Activated T-cell treated with anti-CD3 and anti-CD28 coated beads, Interleukin-2, amount 50 U/mL, for 1 hour (primary cell): ENCODE results near the gene RCOR1.
A peak's percentile ranks its signal among the peaks of the same experiment; 100 is the strongest.
"Not testable (repeated sequence)": the region's sequence is repeated elsewhere in the genome, so short reads cannot be mapped to it uniquely, and the experiment has no call there.

Source experiments
- DNase-seq: peaks from one replicate; pipeline ENCODE4 v3.0.0-alpha.2; 2020

Gene RCOR1

DNA sequence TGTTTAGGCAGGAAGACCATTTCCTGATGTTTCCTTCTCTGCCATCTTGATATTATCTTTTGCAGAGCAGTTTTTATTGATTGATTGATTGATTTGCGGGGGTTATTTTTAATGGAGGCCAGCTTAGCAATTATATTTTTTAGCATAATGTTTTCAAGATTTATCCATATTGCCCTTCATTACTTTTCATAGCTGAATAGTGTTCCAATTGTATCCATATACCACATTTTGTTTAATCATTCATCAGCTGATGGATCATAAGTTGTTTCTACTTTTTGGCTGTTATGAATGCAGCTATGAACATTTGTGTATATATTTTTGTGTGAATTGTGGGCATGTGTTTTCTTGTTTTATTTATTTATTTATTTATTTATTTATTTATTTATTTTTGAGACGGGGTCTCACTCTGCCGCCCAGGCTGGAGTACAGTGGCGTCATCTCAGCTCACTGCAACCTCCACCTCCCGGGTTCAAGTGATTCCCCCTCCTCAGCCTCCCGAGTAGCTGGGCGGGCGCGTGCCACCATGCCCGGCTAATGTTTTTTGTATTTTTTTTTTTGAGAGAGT, 20.9 kb upstream of the RCOR1 start:
- no peak for DNase-seq

DNA sequence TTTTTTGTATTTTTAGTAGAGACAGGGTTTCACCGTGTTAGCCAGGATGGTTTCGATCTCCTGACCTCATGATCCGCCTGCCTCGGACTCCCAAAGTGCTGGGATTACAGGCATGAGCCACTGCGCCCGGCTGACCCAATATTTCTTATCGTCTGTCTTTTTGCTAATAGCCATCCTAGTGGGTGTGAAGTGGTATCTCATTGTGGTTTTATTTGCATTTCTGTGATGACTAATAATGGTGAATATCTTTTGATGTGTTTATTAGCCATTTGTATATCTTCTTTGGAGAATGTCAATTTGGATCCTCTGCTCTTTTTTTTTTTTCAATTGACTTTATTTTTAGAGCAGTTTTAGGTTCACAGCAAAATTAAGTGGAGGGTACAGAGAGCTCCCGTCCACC, 19.3 kb upstream of the RCOR1 start:
- not testable (repeated sequence) for DNase-seq

DNA sequence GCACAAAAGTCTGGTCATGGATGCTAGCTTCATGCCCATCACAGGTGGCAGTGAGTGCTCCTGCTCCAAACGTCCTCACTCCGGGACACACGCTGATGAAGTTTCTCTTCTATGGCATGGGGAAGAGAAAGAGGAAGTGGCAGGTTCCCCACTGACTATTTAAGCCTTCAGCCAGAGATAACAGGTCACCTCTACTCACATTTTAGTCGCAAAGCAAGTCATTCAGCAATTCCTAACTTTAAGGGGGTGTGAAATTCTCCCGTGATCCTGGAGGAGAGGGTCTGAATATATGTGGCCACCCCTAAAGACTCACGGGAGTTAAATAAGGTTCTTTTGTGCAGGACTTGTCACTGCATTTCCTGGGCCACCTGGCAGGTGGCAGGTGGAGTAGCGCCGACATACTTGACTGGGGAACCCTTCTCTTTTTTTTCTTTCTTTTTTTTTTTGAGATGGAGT, 18.8 kb upstream of the RCOR1 start:
- DNase-seq, result no peak

DNA sequence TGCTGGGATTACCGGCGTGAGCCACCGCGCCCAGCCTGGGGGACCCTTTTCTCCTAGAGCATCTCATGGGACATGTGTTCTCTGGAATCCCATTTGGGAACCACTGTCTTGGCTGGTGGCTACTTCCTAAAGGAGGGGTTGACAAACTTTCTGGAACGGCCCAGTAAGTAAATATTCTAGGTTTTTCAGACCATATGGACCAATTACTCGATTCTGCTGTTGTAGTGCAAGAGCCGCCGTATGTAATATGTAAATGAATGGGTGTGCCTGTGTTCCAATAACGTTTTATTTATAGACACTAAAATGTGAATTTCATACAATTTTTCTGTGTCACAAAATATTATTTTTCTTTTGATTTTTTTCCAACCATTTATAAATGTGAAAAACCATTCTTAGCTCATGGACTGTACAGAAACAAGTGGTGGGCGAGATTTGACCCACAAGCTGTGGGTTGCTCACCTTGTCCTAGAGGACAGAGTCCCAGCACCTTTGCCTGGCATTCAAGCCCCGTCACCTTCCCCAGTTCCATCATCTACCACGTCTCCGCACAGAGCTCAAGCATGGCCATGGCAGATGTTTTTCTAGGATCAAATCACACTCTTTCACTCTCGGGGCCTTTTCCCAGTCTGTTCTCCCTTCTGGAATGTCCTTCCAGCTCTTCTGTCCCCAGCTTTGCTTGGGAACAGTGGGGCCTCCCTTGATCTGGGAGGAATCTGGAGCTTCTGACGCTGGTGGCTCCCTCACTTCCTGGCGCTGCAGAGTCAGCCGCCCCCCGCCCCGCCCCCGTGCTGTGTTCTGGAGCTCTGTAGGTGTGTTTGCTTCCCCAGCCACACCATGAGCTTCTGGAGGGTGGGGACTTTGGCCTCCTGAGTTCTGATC, 17.9 kb upstream of the RCOR1 start:
- DNase-seq, result no peak

DNA sequence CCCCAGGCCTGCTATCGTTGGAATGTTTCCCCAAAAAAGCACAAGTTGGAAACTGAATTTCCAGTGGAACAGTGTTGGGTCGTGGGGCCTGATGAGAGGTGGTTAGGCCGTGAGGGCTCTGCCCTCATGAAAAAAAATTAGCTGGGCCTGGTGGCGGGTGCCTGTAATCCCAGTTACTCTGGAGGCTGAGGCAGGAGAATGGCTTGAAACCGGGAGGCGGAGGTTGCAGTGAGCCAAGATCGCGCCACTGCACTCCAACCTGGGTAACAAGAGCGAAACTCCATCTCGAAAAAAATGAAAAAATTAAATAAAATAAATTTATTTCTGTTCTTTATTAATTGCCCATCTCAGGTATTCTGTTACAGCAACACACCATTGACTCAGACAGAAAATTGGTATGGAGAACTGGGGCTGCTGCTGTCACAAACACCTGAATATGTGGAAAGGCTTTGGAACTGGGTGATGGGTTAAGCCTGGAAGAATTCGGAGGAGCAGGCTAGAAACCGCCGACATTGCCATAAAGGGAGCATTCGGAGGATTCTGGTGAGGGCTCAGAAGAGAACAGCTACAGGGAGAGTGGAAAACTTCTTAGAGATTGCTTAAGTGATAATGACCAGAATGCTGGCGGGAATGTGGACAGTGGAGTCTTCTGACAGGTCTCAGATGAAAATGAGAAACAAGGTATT, 17.1 kb upstream of the RCOR1 start:
- DNase-seq, result no peak

DNA sequence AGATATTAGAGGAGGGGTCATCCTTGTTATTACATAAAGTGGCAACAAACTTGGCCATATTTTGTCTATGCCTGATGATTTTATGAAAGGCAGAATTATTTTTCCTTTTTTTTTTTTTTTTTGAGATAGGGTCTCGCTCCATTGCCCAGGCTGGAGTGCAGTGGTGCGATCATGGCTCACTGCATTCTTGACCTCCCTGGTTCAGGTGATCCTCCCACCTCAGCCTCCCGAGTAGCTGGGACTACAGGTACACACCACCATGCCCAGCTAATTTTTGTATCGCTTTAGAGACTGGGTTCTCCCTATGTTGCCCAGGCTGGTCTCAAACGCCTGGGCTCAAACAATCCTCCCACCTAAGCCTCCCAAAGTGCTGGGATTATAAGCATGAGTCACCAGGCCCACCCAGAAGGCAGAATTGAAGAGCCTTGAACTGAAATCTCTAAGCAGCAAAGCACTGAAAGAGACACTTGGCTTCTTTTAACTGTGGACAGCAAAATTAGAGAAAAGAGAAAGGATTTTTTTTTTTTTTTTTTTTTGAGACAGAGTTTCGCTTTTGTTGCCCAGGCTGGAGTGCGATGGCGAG, 16.5 kb upstream of the RCOR1 start:
- DNase-seq, result not testable (repeated sequence)

DNA sequence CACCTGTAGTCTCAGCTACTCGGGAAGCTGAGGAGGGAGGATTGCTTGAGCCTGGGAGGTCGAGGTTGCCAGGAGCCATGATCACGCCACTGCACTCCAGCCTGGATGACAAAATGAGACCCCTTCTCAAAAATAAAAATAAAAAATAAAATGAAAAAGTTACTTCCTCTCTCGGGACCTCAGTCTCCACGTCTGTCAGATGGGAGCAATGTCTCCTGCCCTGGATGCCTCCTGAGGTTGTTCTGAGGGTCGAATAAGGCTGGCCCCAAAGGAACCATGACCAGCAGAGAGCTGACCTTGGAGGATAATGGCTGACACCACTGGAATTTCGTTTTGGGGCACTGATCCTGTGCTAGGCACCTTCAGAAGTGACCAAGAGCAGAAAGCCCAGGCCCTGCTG, 13.6 kb upstream of the RCOR1 start:
- DNase-seq, result no peak

DNA sequence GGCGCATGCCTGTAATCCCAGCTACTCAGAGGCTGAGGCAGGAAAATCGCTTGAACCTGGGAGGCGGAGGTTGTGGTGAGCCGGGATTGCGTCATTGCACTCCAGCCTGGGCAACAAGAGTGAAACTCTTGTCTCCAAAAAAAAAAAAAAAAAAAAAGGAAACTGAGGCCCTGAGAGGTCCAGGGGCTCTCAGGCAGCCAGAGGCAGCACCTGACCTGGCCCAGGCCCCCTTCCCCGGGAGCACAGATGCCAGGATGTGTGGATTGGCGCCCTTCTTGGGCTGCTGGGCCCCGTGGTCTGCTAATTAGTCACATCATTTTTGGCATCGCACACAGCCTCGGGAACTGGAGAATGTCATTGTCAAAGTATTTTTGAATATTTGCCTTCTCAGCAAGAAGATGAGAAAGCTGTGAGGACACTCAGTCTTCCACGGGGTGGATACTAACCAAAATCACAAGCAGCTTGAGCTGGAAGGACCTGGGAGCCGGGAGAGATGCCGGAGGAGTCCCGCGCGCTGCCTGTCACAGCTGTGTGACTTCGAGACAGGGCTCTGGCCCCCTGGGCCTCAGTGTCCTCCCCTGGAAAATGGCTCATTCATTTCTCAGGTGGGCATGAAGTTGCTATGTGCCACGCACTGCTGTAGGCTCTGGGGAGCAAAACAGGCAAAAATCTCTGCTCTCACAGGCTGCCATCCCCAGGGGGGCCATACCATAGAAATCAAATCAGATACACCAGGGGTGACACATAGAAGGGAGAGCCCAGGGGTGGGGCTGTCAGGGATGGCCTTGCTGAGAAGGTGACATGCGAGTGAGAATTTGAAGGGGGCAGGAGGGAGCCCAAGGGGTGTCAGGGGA, 12.5 kb upstream of the RCOR1 start:
- DNase-seq, result no peak

DNA sequence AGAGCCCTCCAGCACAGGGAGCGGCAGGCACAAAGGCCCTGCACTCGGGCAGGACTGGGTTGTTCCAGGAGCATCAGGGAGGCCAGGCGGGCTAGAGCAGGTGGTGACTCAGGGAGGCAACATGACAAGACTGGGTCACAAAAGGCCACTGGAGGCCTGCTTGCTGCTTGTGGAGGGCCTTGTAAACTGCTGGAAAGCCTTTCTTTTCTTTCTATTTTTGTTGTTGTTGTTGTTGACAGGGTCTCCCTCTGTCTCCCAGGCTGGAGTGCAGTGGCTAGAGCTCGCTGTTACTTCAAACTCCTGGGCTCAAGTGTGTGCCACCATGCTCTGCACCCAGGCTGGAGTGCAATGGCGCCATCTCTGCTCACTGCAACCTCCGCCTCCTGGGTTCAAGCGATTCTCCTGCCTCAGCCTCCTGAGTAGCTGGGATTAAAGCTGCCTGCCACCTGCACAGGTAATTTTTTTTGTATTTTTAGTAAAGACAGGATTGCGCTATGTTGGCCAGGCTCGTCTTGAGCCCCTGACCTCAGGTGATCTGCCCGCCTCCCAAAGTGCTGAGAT, 11.8 kb upstream of the RCOR1 start:
- no peak for DNase-seq

DNA sequence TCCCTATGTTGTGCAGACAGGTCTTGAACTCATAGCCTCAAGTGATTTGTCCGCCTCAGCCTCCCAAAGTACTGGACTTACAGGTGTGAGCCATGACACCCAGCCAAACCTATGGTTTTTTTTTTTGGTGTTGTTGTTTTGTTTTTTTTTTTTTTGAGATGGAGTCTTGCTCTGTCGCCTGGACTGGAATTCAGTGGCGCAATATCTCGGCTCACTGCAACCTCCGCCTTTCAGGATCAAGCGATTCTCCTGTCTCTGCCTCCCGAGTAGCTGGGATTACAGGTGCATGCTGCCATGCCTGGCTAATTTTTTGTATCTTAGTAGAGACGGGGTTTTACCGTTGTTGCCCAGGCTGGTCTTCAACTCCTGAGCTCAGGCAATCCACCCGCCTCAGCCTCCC, 11.3 kb upstream of the RCOR1 start:
- no peak for DNase-seq

DNA sequence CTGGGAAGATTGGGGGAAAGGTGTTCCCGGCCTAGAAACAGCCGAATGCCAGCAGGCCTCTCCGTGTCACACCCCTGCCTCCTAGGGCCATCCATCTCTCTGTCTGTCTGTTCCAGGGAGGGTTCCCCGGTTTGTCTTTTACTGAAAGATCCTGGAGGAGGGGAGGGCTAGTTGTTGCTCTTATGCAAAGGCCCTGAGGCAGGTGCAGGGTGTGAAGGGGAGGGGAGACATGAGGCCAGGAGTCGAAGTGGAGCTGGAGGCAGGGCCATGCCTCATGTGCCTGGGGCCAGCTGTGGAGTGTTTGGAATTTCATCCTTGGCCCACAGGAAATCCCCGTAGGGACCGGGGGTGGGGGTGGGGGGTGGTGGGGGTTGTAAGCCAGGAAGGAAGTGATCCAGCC, 8.7 kb upstream of the RCOR1 start:
- DNase-seq, result no peak

DNA sequence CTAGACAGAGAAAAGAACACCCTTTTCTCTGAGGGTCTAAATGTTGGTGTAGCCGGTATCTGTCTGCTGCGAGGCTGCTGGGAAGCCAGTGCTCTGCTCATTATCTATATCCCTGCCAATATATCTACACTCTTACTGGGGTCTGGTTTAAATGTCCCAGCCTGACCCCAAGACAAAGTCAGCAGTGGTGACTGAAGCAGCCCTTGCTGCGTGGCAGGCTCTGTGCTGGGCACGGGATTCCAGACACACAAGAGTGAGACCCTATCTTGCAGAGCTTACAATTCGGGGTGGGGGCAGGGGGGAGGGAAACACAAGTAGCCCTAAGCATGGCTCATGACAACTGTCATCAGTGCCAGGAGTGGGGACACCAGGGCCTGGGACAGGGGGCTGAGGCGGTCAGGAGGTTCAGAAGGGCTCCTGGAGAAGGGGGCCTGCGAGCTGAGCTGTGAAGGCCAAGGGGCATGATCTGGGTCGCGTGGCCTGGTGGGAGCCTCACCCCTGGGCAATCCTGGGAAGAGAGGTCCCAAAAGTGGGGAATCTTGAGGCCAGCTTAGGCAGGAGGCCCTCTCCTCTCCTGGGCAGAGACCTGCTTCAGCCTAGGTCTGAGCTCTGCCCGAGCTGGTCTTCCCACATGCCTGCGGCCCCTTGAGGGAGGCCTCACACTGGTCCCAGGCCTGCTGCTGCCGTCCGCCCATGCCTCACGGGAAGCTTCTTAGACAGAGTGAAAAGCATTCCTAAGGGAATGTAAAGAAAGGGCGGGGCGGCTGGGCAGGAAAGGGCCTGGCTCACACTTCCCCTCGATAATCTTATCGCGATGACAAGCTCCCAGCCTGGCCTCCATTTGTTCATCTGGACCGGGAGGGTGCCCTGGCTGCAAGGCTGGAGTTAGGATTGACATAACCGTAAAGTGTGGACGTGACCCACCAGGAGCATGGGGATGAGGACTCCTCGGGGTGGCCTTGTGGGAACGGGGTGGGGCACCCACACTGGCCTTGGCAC, 7.3 kb upstream of the RCOR1 start:
- no peak for DNase-seq

DNA sequence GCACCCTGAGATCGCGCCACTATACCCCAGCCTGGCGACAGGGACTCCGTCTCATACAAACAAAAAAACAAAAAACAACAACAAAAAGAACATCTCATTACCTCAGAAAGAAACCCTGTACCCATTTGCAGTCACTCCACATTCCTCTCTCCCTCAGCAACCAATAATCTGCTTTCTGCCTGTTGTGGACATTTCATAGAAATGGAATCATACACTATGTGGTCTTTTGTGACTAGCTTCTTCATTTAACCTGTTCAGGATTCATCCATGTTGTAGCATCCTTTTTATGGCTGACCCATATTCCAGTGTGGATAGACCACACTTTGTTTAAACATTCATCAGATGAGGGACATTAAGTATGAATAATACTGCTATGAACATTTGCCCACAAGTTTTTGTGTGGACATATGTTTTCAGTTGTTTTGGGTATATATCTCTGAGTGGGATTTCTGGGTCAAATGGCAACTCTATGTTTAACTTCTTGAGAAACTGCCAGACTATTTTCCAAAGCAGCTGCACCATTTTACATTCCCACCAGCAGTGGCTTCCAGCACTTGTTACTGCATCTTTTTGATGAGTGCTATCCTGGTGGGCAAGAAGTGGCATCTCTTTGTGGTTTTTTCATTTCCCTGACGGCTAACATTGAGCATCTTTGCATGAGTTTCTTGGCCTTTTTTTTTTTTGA, 5.9 kb upstream of the RCOR1 start:
- no peak for DNase-seq

DNA sequence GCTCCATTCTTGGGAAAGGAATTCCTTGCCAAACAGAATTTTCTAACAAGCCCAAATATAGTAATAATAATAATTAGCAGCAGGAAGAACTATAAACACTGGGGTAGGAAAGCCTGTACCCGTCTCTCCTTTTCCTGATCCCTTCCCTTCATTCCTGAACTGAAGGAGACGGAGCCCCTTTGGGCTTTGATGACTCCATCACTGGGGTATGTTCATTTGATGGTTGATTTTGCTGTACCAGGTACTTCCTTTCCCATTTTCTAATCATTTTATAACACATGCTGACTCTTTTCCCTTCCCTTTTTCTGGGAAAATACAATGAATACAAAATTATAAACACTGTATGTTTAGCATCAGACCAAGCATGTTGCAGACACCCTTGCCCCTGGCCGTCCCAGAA, 3.6 kb upstream of the RCOR1 start:
- no peak for DNase-seq

DNA sequence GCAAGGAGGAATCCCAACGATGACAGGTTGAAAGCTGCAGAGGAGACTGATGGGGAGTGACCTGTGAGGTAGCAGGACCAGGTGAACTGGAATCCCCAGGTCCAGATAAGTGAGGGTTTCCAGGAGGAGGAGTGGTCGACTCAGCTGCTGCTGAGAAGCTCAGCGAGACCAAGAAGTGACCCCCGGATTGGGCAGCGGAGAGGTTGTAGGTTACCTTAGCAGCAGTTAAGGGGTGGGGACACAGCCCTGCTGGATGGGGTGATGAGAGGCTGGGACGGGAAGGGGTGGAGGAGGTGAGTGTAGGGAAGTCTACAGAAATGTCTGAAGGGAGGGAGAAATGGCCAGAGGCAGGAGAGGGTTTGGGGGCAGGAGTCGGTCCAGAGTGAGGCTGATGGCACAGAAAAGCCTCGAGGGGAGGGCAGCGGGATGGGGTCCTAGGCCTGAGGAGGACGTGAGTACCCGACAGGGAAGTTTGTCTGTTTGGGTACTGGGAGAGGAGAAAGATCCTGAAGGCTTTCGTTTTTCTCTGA, 2.6 kb upstream of the RCOR1 start:
- DNase-seq, result no peak

DNA sequence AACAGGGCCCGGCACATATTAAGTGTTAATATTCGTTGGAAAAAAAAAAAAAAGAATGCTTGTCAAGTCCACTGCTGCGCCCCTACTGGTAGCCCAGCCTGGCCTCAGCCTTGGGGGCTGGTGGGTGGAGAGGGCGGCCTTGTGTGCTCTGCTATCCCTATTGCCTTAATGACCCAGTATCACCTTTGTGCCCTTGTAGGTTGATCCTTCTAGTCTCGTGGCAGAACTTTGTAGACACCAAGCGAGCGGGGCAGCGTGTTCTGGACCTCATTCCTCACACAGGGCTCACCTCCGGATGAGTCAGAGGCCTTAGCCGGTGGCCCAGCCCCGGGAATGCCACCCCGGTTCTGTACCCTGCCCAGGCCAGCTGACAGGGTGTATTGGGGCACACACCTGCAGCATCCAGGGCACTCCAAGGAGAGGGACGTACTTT, 1.8 kb upstream of the RCOR1 start:
- no peak for DNase-seq

DNA sequence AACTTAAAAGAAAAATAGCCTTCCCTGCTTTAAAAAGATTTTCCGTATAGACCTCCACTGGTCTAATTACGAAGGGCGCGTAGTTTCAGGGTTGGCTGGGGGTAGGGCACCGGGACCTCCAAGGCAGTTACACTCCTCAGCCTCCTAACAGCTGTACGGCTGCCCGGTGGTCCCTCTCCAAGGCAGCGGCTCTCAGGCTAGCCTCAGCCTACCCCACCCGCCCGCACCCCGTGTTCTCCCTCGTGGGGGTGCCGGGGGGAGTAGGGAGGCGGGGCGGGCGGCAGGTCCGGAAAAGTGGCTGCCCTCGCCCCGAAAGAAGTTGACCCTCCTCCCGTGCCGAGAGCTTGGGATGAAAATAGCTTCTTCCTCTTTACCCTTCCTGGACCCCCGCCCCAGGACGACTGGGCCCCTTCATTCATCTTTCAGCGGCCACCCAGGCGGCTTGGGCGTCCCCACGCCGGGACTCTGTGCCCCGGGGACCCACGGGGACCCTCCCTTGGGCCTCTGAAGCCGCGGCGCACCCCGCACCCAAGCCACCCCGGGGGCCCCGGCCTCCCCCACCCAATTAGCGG, 991 bp upstream of the RCOR1 start:
- DNase-seq, result no peak

DNA sequence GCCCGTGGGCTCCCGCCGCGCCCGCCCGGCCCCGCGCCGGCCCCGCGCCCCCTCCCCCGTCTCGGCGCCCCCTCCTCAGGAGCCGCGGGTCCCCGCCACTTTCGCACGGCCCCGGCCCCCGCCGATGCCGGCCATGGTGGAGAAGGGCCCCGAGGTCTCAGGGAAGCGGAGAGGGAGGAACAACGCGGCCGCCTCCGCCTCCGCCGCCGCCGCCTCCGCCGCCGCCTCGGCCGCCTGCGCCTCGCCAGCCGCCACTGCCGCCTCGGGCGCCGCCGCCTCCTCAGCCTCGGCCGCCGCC, 263 bp downstream of the RCOR1 start:
- no peak for DNase-seq

DNA sequence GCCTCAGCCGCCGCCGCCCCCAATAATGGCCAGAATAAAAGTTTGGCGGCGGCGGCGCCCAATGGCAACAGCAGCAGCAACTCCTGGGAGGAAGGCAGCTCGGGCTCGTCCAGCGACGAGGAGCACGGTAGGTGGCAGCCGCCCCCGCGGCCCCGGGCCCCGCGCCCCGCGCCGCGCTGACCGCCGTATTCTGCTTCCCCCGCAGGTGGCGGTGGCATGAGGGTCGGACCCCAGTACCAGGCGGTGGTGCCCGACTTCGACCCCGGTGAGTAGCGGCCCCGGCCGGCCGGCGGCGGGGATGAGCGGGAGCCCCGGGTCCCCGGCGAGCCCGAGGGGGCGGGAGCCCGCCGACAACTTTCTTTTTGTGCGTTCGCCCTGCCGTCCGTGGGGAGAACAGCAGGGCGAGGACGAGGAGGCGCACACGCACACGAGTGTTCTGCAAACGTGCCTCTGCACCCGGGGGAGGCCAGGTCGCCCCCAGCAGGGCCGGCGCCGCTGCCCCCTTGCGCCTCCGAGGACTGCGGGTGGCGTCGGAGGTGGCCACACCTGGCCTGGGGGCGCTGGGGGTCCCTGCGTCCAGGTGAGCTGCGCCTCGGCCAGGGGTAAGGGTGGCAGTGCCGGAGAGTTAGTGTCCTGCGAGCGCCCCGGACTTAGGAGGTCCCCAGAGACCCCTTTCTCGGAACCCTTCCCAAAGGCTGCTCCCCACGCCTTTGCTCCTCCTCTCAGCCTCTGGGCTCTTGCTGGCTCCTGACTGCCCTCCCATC, 794 bp downstream of the RCOR1 start:
- DNase-seq, result peak; percentile 70
